KOPT-K1 (cell line): ENCODE results near the gene RC3H1.

Experiments used
- H3K27ac ChIP-seq: fragments of 200-600 bp; sonication (generic); 2 replicates; pipeline ENCODE4 v1.5.1; 2016; ENCODE audit warnings: antibody characterized with exemption, mild to moderate bottlenecking, low read depth, low read length; ENCODE audit not compliant: poor library complexity, severe bottlenecking
- H3K36me3 ChIP-seq: fragments of 200-600 bp; sonication (generic); 2 replicates; pipeline ENCODE4 v1.5.1; 2017; ENCODE audit warnings: antibody characterized with exemption, mild to moderate bottlenecking, low read length, moderate library complexity; ENCODE audit not compliant: insufficient read depth
- H3K9me3 ChIP-seq: fragments of 200-600 bp; sonication (generic); 2 replicates; pipeline ENCODE4 v1.5.1; 2017; ENCODE audit warnings: antibody characterized with exemption, low read length, mild to moderate bottlenecking; ENCODE audit not compliant: insufficient read depth, poor library complexity, severe bottlenecking

Gene RC3H1

DNA sequence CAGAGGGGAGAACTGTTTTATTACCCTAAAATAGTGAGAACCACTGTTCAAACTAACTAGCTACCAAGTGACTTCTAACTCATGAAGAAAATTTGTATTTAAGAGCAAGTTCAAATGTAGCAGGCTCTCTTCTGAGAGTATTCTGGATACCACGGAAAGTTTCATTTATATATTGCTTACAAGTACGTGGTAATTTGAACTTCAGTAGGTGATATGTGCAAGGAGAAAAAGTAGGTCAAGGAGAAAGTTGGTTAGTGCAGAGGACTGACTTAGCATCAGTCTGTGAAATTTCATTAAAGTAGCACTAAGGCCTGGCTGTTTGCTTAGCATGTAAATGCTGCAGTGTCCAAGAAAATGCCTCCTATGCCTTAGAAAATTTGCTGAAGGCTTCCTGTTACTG lies 121.7 kb downstream of the RC3H1 start:
- Histone ChIP-seq H3K36me3 (no peaks in the 10 kb centered on the region), H3K27ac (no peak overlapping the region), H3K9me3 (no peaks in the 10 kb centered on the region)

DNA sequence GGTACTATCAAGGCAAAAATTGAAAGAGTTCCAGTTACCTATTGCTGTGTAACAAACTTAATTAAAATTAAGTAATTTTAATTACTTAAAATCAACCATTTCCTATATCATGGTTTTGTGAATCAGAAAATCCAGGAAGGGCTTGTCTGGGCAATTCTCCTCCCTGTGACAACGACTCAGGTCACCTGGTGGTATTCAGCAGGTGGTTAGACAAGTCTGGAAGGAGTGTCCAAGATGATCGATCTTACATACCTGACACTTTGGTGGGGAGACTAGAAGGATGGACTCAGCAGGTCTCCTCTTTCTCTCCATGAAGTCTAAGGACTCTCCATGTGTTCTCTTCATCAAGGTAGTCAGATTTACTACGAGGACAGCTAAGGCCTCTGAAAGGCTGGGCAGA lies 128.0 kb downstream of the RC3H1 start:
- Histone ChIP-seq H3K9me3 (no peaks in the 10 kb centered on the region), H3K27ac (no peak overlapping the region), H3K36me3 (no peaks in the 10 kb centered on the region)

DNA sequence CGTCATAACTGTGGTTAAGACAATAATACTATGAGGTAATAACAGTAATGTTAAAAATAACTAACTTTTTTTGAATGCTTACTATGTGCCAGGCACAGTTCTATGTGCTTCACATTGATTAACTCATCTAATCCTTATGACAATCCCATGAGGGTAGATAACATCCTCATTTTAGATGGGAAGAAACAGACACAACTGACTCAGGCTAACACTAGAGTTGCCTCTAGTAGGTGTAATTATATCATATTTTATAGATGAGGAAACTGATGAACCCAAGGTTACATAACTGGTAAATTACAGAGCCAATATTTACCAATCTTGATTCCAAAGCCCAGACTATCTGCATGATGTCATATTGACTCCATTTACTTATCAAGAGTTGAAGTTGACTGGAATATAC lies 128.5 kb downstream of the RC3H1 start:
- H3K27ac ChIP-seq, result no peak overlapping the region
- no peaks in the 10 kb centered on the region for H3K9me3 ChIP-seq
- no peaks in the 10 kb centered on the region for H3K36me3 ChIP-seq

DNA sequence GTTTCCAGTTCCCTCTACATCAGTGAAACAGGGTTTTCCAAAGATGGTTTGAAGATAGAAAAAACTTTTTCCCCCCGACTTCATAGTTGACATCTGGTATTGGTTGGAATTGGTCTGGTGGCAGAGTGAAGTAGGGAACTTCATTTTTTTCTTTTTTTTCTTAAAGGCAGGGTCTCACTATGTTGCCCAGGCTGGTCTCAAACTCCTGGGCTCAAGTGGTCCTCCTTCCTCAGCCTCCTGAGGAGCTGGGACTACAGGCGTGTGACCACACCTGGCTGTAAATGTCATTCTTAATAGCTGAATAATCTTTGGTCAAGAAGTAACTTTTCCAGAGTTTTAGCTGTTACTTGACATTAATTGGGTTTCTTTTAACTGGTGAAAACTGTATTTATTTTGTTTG lies 132.3 kb downstream of the RC3H1 start:
- Histone ChIP-seq H3K36me3 (peaks cover 14% of the 10 kb centered on the region), H3K27ac (no peak overlapping the region), H3K9me3 (no peaks in the 10 kb centered on the region)

DNA sequence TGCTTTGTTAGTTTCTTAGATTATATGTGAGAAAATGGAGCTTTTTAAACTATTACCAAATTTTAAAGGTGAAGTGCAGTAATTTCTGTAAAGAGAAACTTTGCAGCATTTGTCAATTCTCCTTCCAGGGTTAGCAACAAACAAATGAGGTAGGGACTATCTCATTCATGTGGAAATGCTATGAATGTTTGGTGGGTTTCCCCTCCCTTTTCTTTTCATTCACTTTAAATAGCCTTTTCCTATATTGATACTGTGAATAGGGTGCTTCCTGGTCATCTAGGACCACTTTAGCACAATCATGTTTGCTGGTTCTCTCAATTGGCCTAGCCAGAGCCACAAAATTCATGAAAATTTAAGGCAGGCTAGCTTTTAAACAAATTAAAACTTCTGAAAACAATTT lies 133.4 kb downstream of the RC3H1 start:
- H3K27ac ChIP-seq, result no peak overlapping the region
- H3K9me3 ChIP-seq, result no peaks in the 10 kb centered on the region
- peaks cover 14% of the 10 kb centered on the region for H3K36me3 ChIP-seq

DNA sequence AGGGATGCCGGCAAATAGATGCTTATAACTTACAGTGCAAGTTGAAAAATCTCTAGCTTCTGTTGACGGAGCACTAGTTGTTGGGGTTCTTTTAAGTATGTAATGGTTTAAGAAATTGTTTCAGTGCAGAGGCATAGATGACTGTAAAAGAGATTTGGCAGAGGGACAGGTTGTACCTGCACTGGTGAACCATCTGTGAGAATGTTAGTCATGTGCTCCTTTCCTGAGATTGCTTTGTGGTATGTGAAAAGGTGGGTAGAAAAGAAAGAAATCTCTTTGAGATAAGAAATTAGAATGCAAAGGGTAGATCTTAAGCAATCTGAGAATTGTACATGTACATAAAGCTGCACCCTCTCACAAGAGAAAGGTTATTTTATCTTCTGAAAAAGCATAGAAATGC lies 134.5 kb downstream of the RC3H1 start:
- Histone ChIP-seq H3K9me3 (no peaks in the 10 kb centered on the region), H3K27ac (no peak overlapping the region), H3K36me3 (peaks cover 14% of the 10 kb centered on the region)

DNA sequence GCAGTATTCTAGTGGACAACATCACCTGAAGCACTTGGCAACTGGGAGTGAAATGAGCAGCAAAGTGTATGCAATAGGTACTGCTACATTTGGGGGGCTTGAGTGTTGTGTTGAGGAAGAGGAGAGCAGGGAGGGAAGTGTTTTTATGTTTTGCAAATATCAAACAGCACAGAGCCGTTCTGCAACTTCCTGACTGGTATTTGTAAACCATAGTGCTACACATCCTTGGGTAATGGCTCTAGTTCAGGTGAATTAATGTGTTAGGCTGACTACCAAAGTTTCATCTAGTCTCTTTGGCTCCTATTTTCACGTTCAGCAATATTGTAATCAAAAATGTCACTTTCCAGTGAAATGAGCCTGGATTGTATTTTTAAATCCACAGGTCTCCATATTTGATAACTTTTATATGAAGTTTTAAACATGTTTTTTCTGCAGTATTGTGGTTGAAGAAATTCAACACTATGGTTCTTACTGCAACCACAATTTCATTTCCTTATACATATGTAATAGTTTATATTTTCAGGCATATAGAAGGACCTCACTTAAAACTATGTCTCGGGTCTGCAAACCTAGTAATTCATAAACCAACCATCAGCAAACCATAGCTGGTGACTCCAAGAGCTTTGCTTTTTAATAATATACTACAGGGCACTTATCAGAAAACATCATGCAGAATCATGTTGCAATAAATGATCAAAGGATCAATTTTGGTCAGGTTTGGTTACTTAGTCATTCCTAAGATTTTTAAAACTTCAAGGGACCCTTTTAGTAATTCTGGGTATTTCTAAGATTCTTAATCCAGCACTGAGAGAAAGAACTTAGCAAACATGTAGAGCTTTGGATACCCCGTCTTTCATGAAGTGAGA lies 135.2 kb downstream of the RC3H1 start:
- H3K9me3 ChIP-seq, result no peaks in the 10 kb centered on the region
- H3K36me3 ChIP-seq, result peaks cover 14% of the 10 kb centered on the region
- no peak overlapping the region for H3K27ac ChIP-seq

DNA sequence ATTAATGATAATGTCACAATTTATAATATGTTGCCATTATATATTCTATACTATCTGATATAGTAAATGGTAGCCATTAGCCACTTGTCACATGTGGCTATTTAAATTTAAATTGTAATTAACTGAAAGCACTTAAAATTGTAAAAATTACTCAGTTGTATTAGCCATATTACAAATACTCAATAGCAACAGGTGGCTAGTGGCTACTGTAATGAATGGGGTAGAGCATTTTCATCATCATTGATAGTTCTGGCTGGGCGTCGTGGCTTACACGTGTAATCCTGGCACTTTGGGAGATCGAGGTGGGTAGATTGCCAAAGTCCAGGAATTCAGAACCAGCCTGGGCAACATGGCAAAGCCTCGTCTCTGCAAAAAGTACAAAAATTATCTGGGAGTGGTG lies 137.5 kb downstream of the RC3H1 start:
- Histone ChIP-seq H3K27ac (no peak overlapping the region), H3K36me3 (peaks cover 20% of the 10 kb centered on the region), H3K9me3 (no peaks in the 10 kb centered on the region)
